GM23248 (cell line): ENCODE results near the gene CDH4. TPM values are rescaled to one million over a fixed set of nuclear protein-coding genes. Genes with fewer than 3 reads are reported as not detected.

Experiments
- DNase-seq: peaks from one replicate; pipeline ENCODE4 v3.0.0-alpha.2; 2015
- H2AFZ ChIP-seq: fragments of 200-600 bp; sonication (generic); 2 replicates; pipeline ENCODE4 v1.6.1; 2016; ENCODE audit warnings: antibody characterized with exemption
- H3F3A ChIP-seq: fragments of 200-600 bp; sonication (generic); 2 replicates; pipeline ENCODE4 v1.6.1; 2016; ENCODE audit warnings: mild to moderate bottlenecking, antibody characterized with exemption, mixed run types; ENCODE audit not compliant: insufficient read depth
- H3K27ac ChIP-seq: fragments of 200-600 bp; sonication (generic); 2 replicates; pipeline ENCODE4 v1.5.1; 2016; ENCODE audit warnings: mild to moderate bottlenecking
- H3K27me3 ChIP-seq: fragments of 200-600 bp; sonication (generic); replicated peaks from 2 replicates; pipeline ENCODE4 v1.6.1; 2016; ENCODE audit warnings: mild to moderate bottlenecking; ENCODE audit not compliant: insufficient read depth
- H3K36me3 ChIP-seq: fragments of 200-600 bp; sonication (generic); 2 replicates; pipeline ENCODE4 v1.6.1; 2016; ENCODE audit warnings: low read depth, mild to moderate bottlenecking
- H3K4me1 ChIP-seq: fragments of 200-600 bp; sonication (generic); 2 replicates; pipeline ENCODE4 v1.6.1; 2016; ENCODE audit warnings: mild to moderate bottlenecking; ENCODE audit not compliant: insufficient read depth
- H3K4me2 ChIP-seq: fragments of 200-600 bp; sonication (generic); one replicate; pipeline ENCODE4 v1.6.1; 2016; ENCODE audit warnings: mild to moderate bottlenecking; ENCODE audit not compliant: unreplicated experiment
- H3K4me3 ChIP-seq: fragments of 200-600 bp; sonication (generic); 2 replicates; pipeline ENCODE4 v1.5.1; 2016; ENCODE audit warnings: mild to moderate bottlenecking
- H3K79me2 ChIP-seq: fragments of 200-600 bp; sonication (generic); 2 replicates; pipeline ENCODE4 v1.6.1; 2016; ENCODE audit warnings: mild to moderate bottlenecking; ENCODE audit not compliant: insufficient read depth
- H3K9ac ChIP-seq: fragments of 200-600 bp; sonication (generic); 2 replicates; pipeline ENCODE4 v1.6.1; 2016; ENCODE audit warnings: mild to moderate bottlenecking
- H3K9me2 ChIP-seq: fragments of 200-600 bp; sonication (generic); 2 replicates; pipeline ENCODE4 v1.6.1; 2016; ENCODE audit warnings: mixed run types, mild to moderate bottlenecking, moderate library complexity; ENCODE audit not compliant: insufficient read depth
- H3K9me3 ChIP-seq: fragments of 200-600 bp; sonication (generic); one replicate; pipeline ENCODE4 v1.6.1; 2017; ENCODE audit warnings: low read depth
- H4K20me1 ChIP-seq: fragments of 200-600 bp; sonication (generic); 2 replicates; pipeline ENCODE4 v1.6.0; 2016; ENCODE audit not compliant: insufficient read depth
- EZH2 ChIP-seq: fragments of 200-600 bp; sonication (generic); IDR thresholded peaks from 2 replicates; pipeline ENCODE4 v1.6.1; 2018; ENCODE audit warnings: antibody characterized with exemption, mild to moderate bottlenecking; ENCODE audit not compliant: insufficient read depth, poor library complexity, severe bottlenecking
- EZH2phosphoT487 ChIP-seq: fragments of 200-600 bp; sonication (generic); IDR thresholded peaks from 2 replicates; pipeline ENCODE4 v1.6.1; 2018; ENCODE audit warnings: antibody characterized with exemption, moderate library complexity, mild to moderate bottlenecking, low read depth; ENCODE audit not compliant: insufficient read depth
- WGBS, 2 experiments: methylation state at CpG; one replicate each; pipeline ENCODE4 v1.1.6; 2015 to 2017; ENCODE audit warnings: low lambda C conversion rate in 2 of 2, low coverage in 1 of 2; ENCODE audit errors: missing lambda C conversion rate in 2 of 2; 5-methylcytosine and 5-hydroxymethylcytosine counted together
- in situ Hi-C: fragments of 300-500 bp; cut with MboI; formaldehyde crosslinking; loops from 2 replicates; pipeline ENCODE4 v1.15.0; 2020
- polyA plus RNA-seq: library from polyadenylated mRNA; unstranded; fragments of >200 nt; fragmentation: Nextera tagmentation; extraction: Ambion mirVana; gene quantifications from 2 replicates; pipeline ENCODE4 v1.2.1, GENCODE V29; 2016
- total RNA-seq: library from RNA; depleted of rRNA; stranded (reverse); fragments of >200 nt; shearing (Covaris generic); gene quantifications from 2 replicates; pipeline ENCODE4 v1.2.3, GENCODE V29; 2014

CDH4 gene
- total and polyA plus RNA-seq, 2 experiments from 2014 or later, result 1.1 to 3.9 TPM

GRCh38 chr20:61925555-61926252, 673.6 kb downstream of the CDH4 start:
- Histone ChIP-seq H3K27ac (peak overlapping the region; percentile 63), H3K27me3 (0 out of 2 replicates have a peak, but pooled peaks cover 5% of the 10 kb centered on the region), H3K9ac (peak overlapping the region; percentile 60), H3K9me2 (no peaks in the 10 kb centered on the region), H3K4me1 (peaks cover 4% of the 10 kb centered on the region; the same call in 1 of the 2 replicates), H4K20me1 (no peaks in the 10 kb centered on the region), H3K36me3 (no peaks in the 10 kb centered on the region), H3K79me2 (no peaks in the 10 kb centered on the region), H3K4me3 (peak overlapping the region; percentile 14; the same call in 1 of the 2 replicates), H3K9me3 (no peaks in the 10 kb centered on the region), H3F3A (no peaks in the 10 kb centered on the region), H2AFZ (peak overlapping the region; percentile 27; the same call in 1 of the 2 replicates), H3K4me2 (peak overlapping the region; percentile 43)
- in situ Hi-C loops, result no loop called here
- TF ChIP-seq EZH2, result no peak
- TF ChIP-seq EZH2phosphoT487, result no peak
- WGBS, 2 experiments, result 37 to 43% methylated on average over 21 of the region's 21 CpGs
- peak; percentile 73 for DNase-seq

GRCh38 chr20:61926253-61926613, 674.2 kb downstream of the CDH4 start:
- no peaks in the 10 kb centered on the region for H3K9me2 ChIP-seq
- H3K4me1 ChIP-seq, result peaks cover 4% of the 10 kb centered on the region; the same call in 1 of the 2 replicates
- 48 to 65% methylated on average over 11 to 14 of the region's 14 CpGs for WGBS, 2 experiments
- in situ Hi-C loops, result no loop called here
- peak overlapping the region; percentile 63; the same call in 1 of the 2 replicates for H3K27ac ChIP-seq
- H3K4me2 ChIP-seq, result peak overlapping the region; percentile 43
- no peaks in the 10 kb centered on the region for H3K9me3 ChIP-seq
- peak overlapping the region; percentile 27; the same call in 1 of the 2 replicates for H2AFZ ChIP-seq
- no peaks in the 10 kb centered on the region for H3K36me3 ChIP-seq
- 0 out of 2 replicates have a peak overlapping the region, but pooled peaks have one; percentile 60 for H3K9ac ChIP-seq
- H3F3A ChIP-seq, result no peaks in the 10 kb centered on the region
- no peaks in the 10 kb centered on the region for H3K79me2 ChIP-seq
- no peak for DNase-seq
- H3K27me3 ChIP-seq, result 0 out of 2 replicates have a peak, but pooled peaks cover 5% of the 10 kb centered on the region
- H3K4me3 ChIP-seq, result no peak overlapping the region
- H4K20me1 ChIP-seq, result no peaks in the 10 kb centered on the region
- TF ChIP-seq EZH2 (no peak), EZH2phosphoT487 (no peak)

- Histone ChIP-seq H3K9ac (no peak overlapping the region), H3K9me3 (no peaks in the 10 kb centered on the region), H3K4me3 (no peak overlapping the region), H3K79me2 (no peaks in the 10 kb centered on the region), H3K27ac (no peak overlapping the region), H3K4me1 (peaks cover 4% of the 10 kb centered on the region; the same call in 1 of the 2 replicates), H3K9me2 (no peaks in the 10 kb centered on the region), H3K27me3 (0 out of 2 replicates have a peak, but pooled peaks cover 5% of the 10 kb centered on the region), H3K36me3 (no peaks in the 10 kb centered on the region), H3F3A (no peaks in the 10 kb centered on the region), H2AFZ (no peak overlapping the region), H4K20me1 (no peaks in the 10 kb centered on the region), H3K4me2 (no peak overlapping the region)
- WGBS, 2 experiments, result 74 to 83% methylated on average over 23 of the region's 23 CpGs
- TF ChIP-seq EZH2, result no peak
- no peak for TF ChIP-seq EZH2phosphoT487
- in situ Hi-C loops, result no loop called here
- DNase-seq, result no peak
Observed at GRCh38 chr20:61926796-61927192, 674.7 kb downstream of the CDH4 start.

GRCh38 chr20:61927193-61927825, 675.2 kb downstream of the CDH4 start:
- DNase-seq, result no peak
- H3K4me2 ChIP-seq, result no peak overlapping the region
- no peak overlapping the region for H3K27ac ChIP-seq
- H3K9me2 ChIP-seq, result no peaks in the 10 kb centered on the region
- no peak overlapping the region for H2AFZ ChIP-seq
- no peaks in the 10 kb centered on the region for H3K79me2 ChIP-seq
- 0 out of 2 replicates have a peak, but pooled peaks cover 3% of the 10 kb centered on the region for H3K27me3 ChIP-seq
- H3K36me3 ChIP-seq, result no peaks in the 10 kb centered on the region
- no peaks in the 10 kb centered on the region for H3F3A ChIP-seq
- no peak overlapping the region for H3K9ac ChIP-seq
- no peaks in the 10 kb centered on the region for H4K20me1 ChIP-seq
- 63 to 66% methylated on average over 21 of the region's 21 CpGs for WGBS, 2 experiments
- H3K4me3 ChIP-seq, result no peak overlapping the region
- peaks cover 4% of the 10 kb centered on the region; the same call in 1 of the 2 replicates for H3K4me1 ChIP-seq
- in situ Hi-C loops, result no loop called here
- H3K9me3 ChIP-seq, result no peaks in the 10 kb centered on the region
- TF ChIP-seq EZH2phosphoT487, result no peak
- TF ChIP-seq EZH2, result no peak
